Heart right ventricle (tissue), 16 donors: ENCODE results near the gene PRKAR1B. TPM values are rescaled to one million over a fixed set of nuclear protein-coding genes. Genes with fewer than 3 reads are reported as not detected.

Experiments
- ATAC-seq, 8 donors: fragments of 200-7000 bp; cut with Tn5 transposase; one replicate each; pipeline ENCODE4 v1.9.1; 2020; ENCODE audit warnings: mild to moderate bottlenecking in 8 of 8, moderate library complexity in 8 of 8, moderate number of reproducible peaks in 1 of 8
- DNase-seq, 2 donors: peaks; one replicate each; pipeline ENCODE4 v3.0.0-alpha.2; 2020
- H3K27ac ChIP-seq, 10 donors: fragments of 200-600 bp; sonication (generic) in 2 of 10; one replicate each; pipeline versions ENCODE4 v1.5.0 to v1.8.0; 2020 to 2022; ENCODE audit warnings: mild to moderate bottlenecking in 3 of 10
- H3K27me3 ChIP-seq, 7 donors: fragments of 200-600 bp; one replicate each; pipeline ENCODE4 v1.8.0; 2021 to 2022; ENCODE audit warnings: mild to moderate bottlenecking in 2 of 7
- H3K36me3 ChIP-seq, 9 donors: fragments of 200-600 bp; sonication (generic) in 1 of 9; one replicate each; pipeline versions ENCODE4 v1.5.0 to v1.8.0; 2020 to 2022; ENCODE audit warnings: mild to moderate bottlenecking in 2 of 9
- H3K4me1 ChIP-seq, 9 donors: fragments of 200-600 bp; sonication (generic) in 1 of 9; one replicate each; pipeline versions ENCODE4 v1.5.0 to v1.8.0; 2020 to 2022; ENCODE audit warnings: mild to moderate bottlenecking in 4 of 9
- H3K4me3 ChIP-seq, 10 donors: fragments of 200-600 bp; sonication (generic) in 2 of 10; one replicate each; pipeline versions ENCODE4 v1.5.0 to v1.8.0; 2020 to 2022; ENCODE audit warnings: mild to moderate bottlenecking in 7 of 10, moderate library complexity in 2 of 10
- H3K9me3 ChIP-seq, 11 donors: fragments of 200-600 bp in 10 of 11; sonication (generic) in 2 of 11; one replicate each; pipeline versions ENCODE4 v1.5.0 to v1.8.0; 2013 to 2022; ENCODE audit warnings: mild to moderate bottlenecking in 2 of 11, control low read depth in 1 of 11, moderate library complexity in 1 of 11
- WGBS, 2 donors: extraction: QIAGEN DNeasy Blood & Tissue Kit; methylation state at CpG; one replicate each; pipeline ENCODE4 v1.1.7; 2013; ENCODE audit warnings: inconsistent platforms in 1 of 2; 5-methylcytosine and 5-hydroxymethylcytosine counted together
- intact Hi-C, 10 donors: fragments of 100-400 bp; cut with DNase I; formaldehyde crosslinking; loops; one replicate each; pipeline versions ENCODE4 v1.11.1 to v1.14.2; 2022
- polyA plus RNA-seq, 2 donors: library from polyadenylated mRNA; stranded (reverse); fragments of 200-250 nt; gene quantifications; one replicate each; pipeline ENCODE4 v1.2.3, GENCODE V29; 2013
- total RNA-seq, 10 donors: library from RNA; stranded (reverse); fragmentation: NEBNext Ultra II Directional in 3 of 10; extraction: Animal tissue kit (Norgen Biotek cat#: 25700) in 3 of 10; gene quantifications; one replicate each; pipeline versions ENCODE4 v1.2.1 to v1.2.4, GENCODE V29; 2021 to 2023
- TF ChIP-seq, protein P1 (sequence below), 9 donors: fragments of 200-600 bp; sonication (generic) in 2 of 9; IDR thresholded peaks; one replicate each; pipeline versions ENCODE4 v1.5.0 to v1.8.0; 2021 to 2022; ENCODE audit warnings: antibody characterized with exemption in 9 of 9, mild to moderate bottlenecking in 5 of 9, moderate library complexity in 1 of 9
- donor health status: Arrhythmogenic right ventricular cardiomyopathy.
- donor health status: ischemic (EF 13 %, LVEDD 7.1; RV severe dilation, severe dysfunction).
- donor health status: healthy with polysubstance abuse.
- donor health status: DM: no; HTN: yes; CAD: no.
- donor health status: DM: no; HTN: no; CAD: no.
- donor health status: ischemic (EF 25% LVEDD 6.9; RV normal size, moderate dysfunction).
- donor health status: ischemic (EF 25% LVEDD 5.7; RV mildly dilated, moderate dysfunction).
- donor health status: healthy.
- donor health status: DM: yes; HTN: yes; CAD: no.
- donor health status: Ischemic cardiomyopathy.
- donor health status: ischemic (EF 35%, LVEDD 5.7; RV mildly dilated, moderate dysfunction).
- donor health status: nonischemic (EF 11% LVEDD 7.7; RV severe dilation, severe dysfunction).
- donor health status: DM: yes; HTN: yes; CAD: no.
- donor health status: PGD.
- donor health status: ischemic (EF 29% LVEDD 5.4; RV normal size, mild dysfunction).
- donor health status: nonischemic (EF 23%, LVEDD 6.1; RV moderate dilation, normal function).

PRKAR1B gene
- total and polyA plus RNA-seq, 12 donors, result 5.0 to 24.5 (median 20.6) TPM

DNA sequence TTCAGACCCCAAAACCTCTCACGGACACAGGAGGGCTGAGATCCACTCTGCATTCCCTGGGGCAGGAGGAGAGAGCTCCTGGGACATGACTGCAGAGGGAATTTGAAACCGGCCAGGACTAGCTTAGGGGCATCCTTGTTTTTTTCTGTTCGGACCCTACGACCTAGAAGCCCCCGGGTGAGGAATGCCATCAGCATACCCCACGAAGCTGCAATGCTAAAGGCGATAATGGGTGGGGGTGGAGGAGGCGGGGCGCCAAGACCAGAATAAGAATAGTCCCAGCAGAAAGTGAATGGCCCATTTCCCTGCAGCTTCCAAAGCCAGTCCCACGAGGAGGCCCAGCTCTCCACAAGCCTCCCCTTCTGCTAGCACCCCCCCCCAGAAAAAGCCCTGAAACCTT is 211.5 kb downstream of the PRKAR1B start:
- Histone ChIP-seq H3K36me3 (peaks cover 0 to 21% (median 0%) of the 10 kb centered on the region in 9 donors), H3K9me3 (no peaks in the 10 kb centered on the region), H3K4me1 (peaks cover 23 to 59% (median 49%) of the 10 kb centered on the region in 9 donors), H3K27me3 (peaks cover 0 to 48% (median 4%) of the 10 kb centered on the region in 7 donors), H3K4me3 (no peak overlapping the region), H3K27ac (peak overlapping the region in 4 of 10 donors; percentile 3 to 46 (median 36))
- no peak for ATAC-seq
- intact Hi-C loops, result loop anchor here in 9 of 10 donors (5.0 to 10.0 kb wide), 9 partner anchors 139 to 232 kb away; partner anchors contain the start of genes DNAAF5 (in 2 of the 9) and PRKAR1B (in 2 of the 9)
- DNase-seq, result no peak
- WGBS, 2 donors, result 66 to 69% methylated on average over 10 of the region's 10 CpGs
- TF ChIP-seq, protein P1, sequence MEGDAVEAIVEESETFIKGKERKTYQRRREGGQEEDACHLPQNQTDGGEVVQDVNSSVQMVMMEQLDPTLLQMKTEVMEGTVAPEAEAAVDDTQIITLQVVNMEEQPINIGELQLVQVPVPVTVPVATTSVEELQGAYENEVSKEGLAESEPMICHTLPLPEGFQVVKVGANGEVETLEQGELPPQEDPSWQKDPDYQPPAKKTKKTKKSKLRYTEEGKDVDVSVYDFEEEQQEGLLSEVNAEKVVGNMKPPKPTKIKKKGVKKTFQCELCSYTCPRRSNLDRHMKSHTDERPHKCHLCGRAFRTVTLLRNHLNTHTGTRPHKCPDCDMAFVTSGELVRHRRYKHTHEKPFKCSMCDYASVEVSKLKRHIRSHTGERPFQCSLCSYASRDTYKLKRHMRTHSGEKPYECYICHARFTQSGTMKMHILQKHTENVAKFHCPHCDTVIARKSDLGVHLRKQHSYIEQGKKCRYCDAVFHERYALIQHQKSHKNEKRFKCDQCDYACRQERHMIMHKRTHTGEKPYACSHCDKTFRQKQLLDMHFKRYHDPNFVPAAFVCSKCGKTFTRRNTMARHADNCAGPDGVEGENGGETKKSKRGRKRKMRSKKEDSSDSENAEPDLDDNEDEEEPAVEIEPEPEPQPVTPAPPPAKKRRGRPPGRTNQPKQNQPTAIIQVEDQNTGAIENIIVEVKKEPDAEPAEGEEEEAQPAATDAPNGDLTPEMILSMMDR (IDR thresholded peaks at IDR 0.05), result no peak

DNA sequence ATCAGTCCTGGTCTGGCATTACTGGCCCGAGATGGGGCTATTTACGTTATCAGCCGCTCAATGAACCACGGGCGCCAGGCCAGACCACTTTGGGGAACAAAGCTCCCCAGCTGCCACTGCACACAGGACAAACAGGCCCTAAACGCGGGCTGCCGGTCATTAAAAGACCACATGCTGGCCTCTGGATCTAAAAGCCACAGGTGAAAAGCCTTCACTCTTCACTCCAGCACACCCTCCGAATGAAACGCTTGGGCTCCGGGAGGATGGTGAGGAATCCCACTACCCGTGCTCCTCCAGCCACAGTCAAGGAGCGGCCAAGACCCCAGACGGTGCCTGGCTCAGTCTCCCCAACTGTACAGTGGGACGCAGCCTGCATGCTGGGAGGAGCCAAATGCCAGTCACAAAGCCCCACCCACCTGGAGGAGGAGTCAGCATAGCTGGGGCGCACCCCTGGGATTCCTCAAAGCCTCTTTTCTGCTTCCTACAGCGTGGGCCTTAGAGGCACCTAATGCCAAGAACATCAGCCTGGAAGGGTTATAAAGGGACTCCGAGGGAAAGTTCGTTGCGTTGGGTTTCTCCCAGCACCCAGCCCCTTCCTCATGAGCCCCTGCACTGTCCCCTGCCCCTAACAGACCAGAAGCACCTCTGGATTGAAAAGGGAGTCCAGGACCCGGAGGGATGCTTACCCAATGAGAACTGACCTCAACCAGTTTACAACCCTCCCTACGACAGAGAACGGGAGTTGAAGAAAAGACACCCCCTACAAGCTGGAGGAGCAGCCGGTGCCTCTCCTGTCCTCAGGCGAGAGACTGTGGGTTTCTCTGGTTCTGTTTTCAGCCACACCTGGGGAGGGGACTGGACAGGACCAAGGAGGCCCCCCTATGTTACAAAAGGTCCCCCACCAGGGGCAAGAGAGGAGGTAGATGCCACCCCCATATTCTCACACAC is 212.2 kb downstream of the PRKAR1B start:
- peak in 2 of 8 donors; percentile 9 to 28 for ATAC-seq
- Histone ChIP-seq H3K36me3 (peaks cover 0 to 25% (median 4%) of the 10 kb centered on the region in 9 donors), H3K4me3 (no peak overlapping the region), H3K27ac (peak overlapping the region in 7 of 10 donors; percentile 3 to 46 (median 37)), H3K27me3 (peaks cover 0 to 41% (median 0%) of the 10 kb centered on the region in 7 donors), H3K9me3 (no peaks in the 10 kb centered on the region), H3K4me1 (peaks cover 22 to 53% (median 42%) of the 10 kb centered on the region in 9 donors)
- 55 to 66% methylated on average over 25 of the region's 25 CpGs for WGBS, 2 donors
- TF ChIP-seq, protein P1 (IDR thresholded peaks at IDR 0.05), result no peak
- DNase-seq, result peak in 1 of 2 donors; percentile 55
- intact Hi-C loops, result loop anchor here in 9 of 10 donors (5.0 to 10.0 kb wide), 9 partner anchors 140 to 232 kb away; partner anchors contain the start of genes DNAAF5 (in 2 of the 9) and PRKAR1B (in 2 of the 9)

DNA sequence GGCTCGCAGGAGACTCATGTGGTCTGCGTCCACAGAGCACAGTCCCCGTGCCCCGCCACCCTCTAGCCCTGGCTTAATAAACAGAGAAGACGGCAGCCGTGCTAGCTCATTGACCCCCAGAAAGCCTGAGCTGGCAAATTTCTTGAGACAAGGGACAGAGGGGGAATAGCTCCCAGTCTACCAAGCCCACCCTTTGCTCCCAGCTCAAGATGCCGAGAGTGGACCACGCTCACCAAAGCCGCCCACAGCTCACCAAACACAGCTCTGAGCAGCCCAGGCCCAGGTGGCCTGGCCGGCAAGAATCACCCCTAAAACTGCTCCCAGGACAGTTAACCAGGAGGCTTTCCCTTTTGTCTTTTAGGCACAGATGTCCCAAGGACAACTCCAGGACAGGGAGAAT is 212.8 kb downstream of the PRKAR1B start:
- intact Hi-C loops, result loop anchor here in 4 of 10 donors (10.0 kb wide), 4 partner anchors 141 to 221 kb away; partner anchors contain the start of genes DNAAF5 (in 1 of the 4) and PRKAR1B (in 1 of the 4)
- Histone ChIP-seq H3K4me1 (peaks cover 22 to 53% (median 41%) of the 10 kb centered on the region in 9 donors), H3K9me3 (no peaks in the 10 kb centered on the region), H3K4me3 (no peak overlapping the region), H3K27me3 (peaks cover 0 to 39% (median 0%) of the 10 kb centered on the region in 7 donors), H3K36me3 (peaks cover 0 to 31% (median 8%) of the 10 kb centered on the region in 9 donors), H3K27ac (peak overlapping the region in 6 of 10 donors; percentile 3 to 46 (median 32))
- DNase-seq, result no peak
- TF ChIP-seq, protein P1 (IDR thresholded peaks at IDR 0.05), result no peak
- ATAC-seq, result no peak
- 85% methylated on average over 10 of the region's 10 CpGs for WGBS, 2 donors
